PC-3 (cell line): ENCODE measurements around the gene DCAF6. TPM values are rescaled to one million over a fixed set of nuclear protein-coding genes. Genes with fewer than 3 reads are reported as not detected.

Experiments
- ATAC-seq: fragments of 200-7000 bp; cut with Tn5 transposase; 2 replicates; pipeline ENCODE4 v1.9.1; 2020; ENCODE audit warnings: mild to moderate bottlenecking, moderate library complexity
- BruUV-seq: library from RNA; stranded (reverse); fragments of 400-500 nt; replicated peaks from 2 replicates; lab custom pipeline; 2021; lab: Mats Ljungman, UMichigan
- CTCF ChIA-PET: fragments of 300-600 bp; sonication (Branson Sonifier 250); formaldehyde crosslinking; loops from one replicate; lab custom pipeline; 2022; ENCODE audit warnings: antibody characterized with exemption; lab: Charles Lee
- POLR2A ChIA-PET: fragments of 300-600 bp; sonication (Branson Sonifier 250); formaldehyde crosslinking; loops from one replicate; lab custom pipeline; 2022; ENCODE audit warnings: antibody characterized with exemption; ENCODE audit not compliant: unreplicated experiment; lab: Charles Lee
- DNase-seq: peaks from one replicate; pipeline ENCODE4 v3.0.0-alpha.2; 2015
- H2AFZ ChIP-seq: fragments of 300-600 bp; sonication (generic); 2 replicates; pipeline ENCODE4 v1.6.0; 2016; ENCODE audit warnings: antibody characterized with exemption, low read length
- H3F3A ChIP-seq: fragments of 300-600 bp; sonication (generic); one replicate; pipeline ENCODE4 v1.6.0; 2017; ENCODE audit warnings: antibody characterized with exemption, low read length, control low read depth, mild to moderate bottlenecking; ENCODE audit not compliant: unreplicated experiment
- H3K27ac ChIP-seq: fragments of 300-600 bp; sonication (generic); 2 replicates; pipeline ENCODE4 v1.5.1; 2016; ENCODE audit warnings: mild to moderate bottlenecking, low read length
- H3K27me3 ChIP-seq: fragments of 300-600 bp; sonication (generic); 2 replicates; pipeline ENCODE4 v1.6.1; 2016; ENCODE audit warnings: low read length, mixed read lengths
- H3K36me3 ChIP-seq: fragments of 300-600 bp; sonication (generic); 2 replicates; pipeline ENCODE4 v1.6.1; 2016; ENCODE audit warnings: low read depth, mixed run types, low read length, mixed read lengths
- H3K4me1 ChIP-seq: fragments of 300-600 bp; sonication (generic); 2 replicates; pipeline ENCODE4 v1.5.1; 2016; ENCODE audit warnings: low read length; ENCODE audit not compliant: insufficient read depth
- H3K4me2 ChIP-seq: fragments of 300-600 bp; sonication (generic); 2 replicates; pipeline ENCODE4 v1.6.0; 2016; ENCODE audit warnings: low read length
- H3K4me3 ChIP-seq: fragments of 300-600 bp; sonication (generic); 2 replicates; pipeline ENCODE4 v1.5.1; 2016; ENCODE audit warnings: mild to moderate bottlenecking, low read length, mixed read lengths
- H3K79me2 ChIP-seq: fragments of 300-600 bp; sonication (generic); 2 replicates; pipeline ENCODE4 v1.6.1; 2017; ENCODE audit warnings: low read length, mixed read lengths
- H3K9ac ChIP-seq: fragments of 300-600 bp; sonication (generic); 2 replicates; pipeline ENCODE4 v1.6.0; 2016; ENCODE audit warnings: mild to moderate bottlenecking, low read length
- H3K9me2 ChIP-seq: fragments of 300-600 bp; sonication (generic); replicated peaks from 2 replicates; pipeline ENCODE4 v1.6.1; 2016; ENCODE audit warnings: mixed run types, low read length, mixed read lengths
- H3K9me3 ChIP-seq: fragments of 300-600 bp; sonication (generic); 2 replicates; pipeline ENCODE4 v1.6.1; 2016; ENCODE audit warnings: low read length, mixed read lengths
- H4K20me1 ChIP-seq: fragments of 300-600 bp; sonication (generic); 2 replicates; pipeline ENCODE4 v1.6.1; 2016; ENCODE audit warnings: low read length, mixed read lengths
- CTCF ChIP-seq: fragments of 300-600 bp; sonication (generic); conservative IDR thresholded peaks from 2 replicates; pipeline ENCODE4 v1.5.1; 2017; ENCODE audit warnings: antibody characterized with exemption, low read depth, mild to moderate bottlenecking, low read length
- EZH2 ChIP-seq: fragments of 300-600 bp; sonication (generic); IDR thresholded peaks from one replicate; pipeline ENCODE4 v1.6.1; 2017; ENCODE audit warnings: antibody characterized with exemption, mild to moderate bottlenecking, low read length; ENCODE audit not compliant: unreplicated experiment
- EZH2phosphoT487 ChIP-seq: fragments of 300-600 bp; sonication (generic); IDR thresholded peaks from 2 replicates; pipeline ENCODE4 v1.6.1; 2018; ENCODE audit warnings: mild to moderate bottlenecking, antibody characterized with exemption, low read length, borderline replicate concordance
- intact Hi-C: fragments of 100-400 bp; cut with micrococcal nuclease; formaldehyde crosslinking; loops from 2 replicates; pipeline ENCODE4 v1.9.0; 2023
- total RNA-seq: library from RNA; depleted of rRNA; stranded (reverse); fragments of >200 nt; gene quantifications from 2 replicates; pipeline ENCODE4 v1.2.3, GENCODE V29; 2014

Gene DCAF6
- total RNA-seq, 1 experiment from 2014 or later = 29.1 TPM

- Histone ChIP-seq H4K20me1 (no peaks in the 10 kb centered on the region), H3K4me2 (no peak overlapping the region), H3K27me3 (no peaks in the 10 kb centered on the region), H3K9me3 (no peaks in the 10 kb centered on the region), H3K36me3 (no peaks in the 10 kb centered on the region), H2AFZ (no peak overlapping the region), H3F3A (no peaks in the 10 kb centered on the region), H3K4me1 (peaks cover 8% of the 10 kb centered on the region), H3K9ac (no peak overlapping the region), H3K27ac (no peak overlapping the region), H3K9me2 (no peaks in the 10 kb centered on the region), H3K4me3 (no peak overlapping the region), H3K79me2 (no peaks in the 10 kb centered on the region)
- BruUV-seq = no TSS peak
- POLR2A ChIA-PET = no interaction called here
- CTCF ChIA-PET = no interaction called here
- DNase-seq (no peak), ATAC-seq (no peak)
- intact Hi-C loops = no loop called here
- TF ChIP-seq EZH2phosphoT487 (no peak), CTCF (no peak), EZH2 (no peak)
These were observed 179.9 kb downstream of the DCAF6 start for GRCh38 chr1:168116327-168116799.

- Histone ChIP-seq H3K27me3 (no peaks in the 10 kb centered on the region), H3K27ac (no peak overlapping the region), H4K20me1 (no peaks in the 10 kb centered on the region), H3K9me2 (no peaks in the 10 kb centered on the region), H3K4me2 (no peak overlapping the region), H3K4me1 (no peaks in the 10 kb centered on the region), H2AFZ (no peak overlapping the region), H3K9me3 (no peaks in the 10 kb centered on the region), H3K36me3 (no peaks in the 10 kb centered on the region), H3K4me3 (no peak overlapping the region), H3K79me2 (no peaks in the 10 kb centered on the region), H3K9ac (no peak overlapping the region), H3F3A (no peaks in the 10 kb centered on the region)
- no TSS peak for BruUV-seq
- ChIA-PET POLR2A (no interaction called here), CTCF (no interaction called here)
- ATAC-seq = no peak
- DNase-seq = no peak
- intact Hi-C loops = no loop called here
- no peak for TF ChIP-seq CTCF
- TF ChIP-seq EZH2phosphoT487 = no peak
- no peak for TF ChIP-seq EZH2
These were observed 183.3 kb downstream of the DCAF6 start for GRCh38 chr1:168119750-168120149.

- TF ChIP-seq EZH2phosphoT487 = no peak
- no peak for TF ChIP-seq CTCF
- no peak for TF ChIP-seq EZH2
- H2AFZ ChIP-seq = no peak overlapping the region
These were observed 185.0 kb downstream of the DCAF6 start for GRCh38 chr1:168121401-168122011.

More at GRCh38 chr1:168121401-168122011, 185.0 kb downstream of the DCAF6 start:
- Histone ChIP-seq H3K27ac (no peak overlapping the region), H3K4me1 (no peaks in the 10 kb centered on the region), H3K36me3 (no peaks in the 10 kb centered on the region), H3K9me2 (no peaks in the 10 kb centered on the region), H3K9ac (no peak overlapping the region), H3K9me3 (no peaks in the 10 kb centered on the region), H3K4me3 (no peak overlapping the region), H4K20me1 (no peaks in the 10 kb centered on the region), H3K4me2 (no peak overlapping the region), H3F3A (no peaks in the 10 kb centered on the region), H3K79me2 (no peaks in the 10 kb centered on the region), H3K27me3 (no peaks in the 10 kb centered on the region)
- no peak for ATAC-seq
- no TSS peak for BruUV-seq
- CTCF ChIA-PET = no interaction called here
- intact Hi-C loops = no loop called here
- DNase-seq = no peak
- POLR2A ChIA-PET = no interaction called here
